ENCODE measurements around the gene GHRHR.

The GHRHR gene

DNA sequence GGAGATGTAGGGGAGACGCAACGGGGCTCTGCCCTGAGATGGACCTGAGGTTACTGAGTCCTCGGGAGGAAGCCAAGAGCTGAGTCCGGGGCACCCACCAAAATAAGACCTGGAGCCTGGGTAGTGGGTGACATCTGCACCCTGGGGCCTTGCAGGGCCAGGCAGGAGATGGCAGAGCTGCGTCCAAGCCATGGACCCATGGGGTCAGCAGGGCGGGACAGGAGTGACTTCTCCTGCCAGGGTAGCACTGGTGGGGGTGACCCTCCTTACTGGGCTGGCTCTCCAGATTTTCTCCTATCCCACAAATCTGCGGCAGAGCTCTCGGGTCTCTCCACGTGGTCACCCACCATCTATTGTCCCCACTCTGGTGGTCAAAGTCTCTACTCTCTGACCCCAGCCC is 2.1 kb downstream of the GHRHR start:
- no peak overlapping the region for H3K4me3 ChIP-seq (ENCODE audit: low read length)
- TF ChIP-seq, protein P1, sequence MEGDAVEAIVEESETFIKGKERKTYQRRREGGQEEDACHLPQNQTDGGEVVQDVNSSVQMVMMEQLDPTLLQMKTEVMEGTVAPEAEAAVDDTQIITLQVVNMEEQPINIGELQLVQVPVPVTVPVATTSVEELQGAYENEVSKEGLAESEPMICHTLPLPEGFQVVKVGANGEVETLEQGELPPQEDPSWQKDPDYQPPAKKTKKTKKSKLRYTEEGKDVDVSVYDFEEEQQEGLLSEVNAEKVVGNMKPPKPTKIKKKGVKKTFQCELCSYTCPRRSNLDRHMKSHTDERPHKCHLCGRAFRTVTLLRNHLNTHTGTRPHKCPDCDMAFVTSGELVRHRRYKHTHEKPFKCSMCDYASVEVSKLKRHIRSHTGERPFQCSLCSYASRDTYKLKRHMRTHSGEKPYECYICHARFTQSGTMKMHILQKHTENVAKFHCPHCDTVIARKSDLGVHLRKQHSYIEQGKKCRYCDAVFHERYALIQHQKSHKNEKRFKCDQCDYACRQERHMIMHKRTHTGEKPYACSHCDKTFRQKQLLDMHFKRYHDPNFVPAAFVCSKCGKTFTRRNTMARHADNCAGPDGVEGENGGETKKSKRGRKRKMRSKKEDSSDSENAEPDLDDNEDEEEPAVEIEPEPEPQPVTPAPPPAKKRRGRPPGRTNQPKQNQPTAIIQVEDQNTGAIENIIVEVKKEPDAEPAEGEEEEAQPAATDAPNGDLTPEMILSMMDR (IDR thresholded peaks at IDR 0.05; ENCODE audit: insufficient read depth, low read depth, low read length, missing control alignments) = no peak
- DNase-seq (ENCODE audit: low read depth) = no peak

DNA sequence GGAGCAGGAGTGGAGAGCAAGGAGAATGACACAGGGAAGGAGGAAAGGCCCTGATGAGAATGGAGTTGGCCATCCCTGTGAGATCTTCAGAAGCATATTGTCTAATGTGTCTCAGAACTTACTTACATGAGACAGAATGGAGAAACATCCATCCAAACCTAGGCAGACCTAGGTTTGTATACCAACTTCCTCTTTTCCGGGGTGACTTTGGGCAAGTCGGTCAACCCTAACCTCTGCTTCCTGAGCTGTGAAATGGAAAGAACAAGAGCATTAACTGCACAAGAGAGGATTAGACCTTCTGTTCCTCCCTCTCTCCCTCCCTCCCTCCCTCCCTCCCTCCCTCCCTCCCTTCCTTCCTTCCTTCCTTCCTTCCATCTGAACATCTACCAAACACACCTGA is 4.5 kb downstream of the GHRHR start:
- no peak overlapping the region for H3K4me3 ChIP-seq (ENCODE audit: low read length)
- DNase-seq (ENCODE audit: low read depth) = no peak
- TF ChIP-seq, protein P1 (IDR thresholded peaks at IDR 0.05; ENCODE audit: insufficient read depth, low read depth, low read length, missing control alignments) = no peak

DNA sequence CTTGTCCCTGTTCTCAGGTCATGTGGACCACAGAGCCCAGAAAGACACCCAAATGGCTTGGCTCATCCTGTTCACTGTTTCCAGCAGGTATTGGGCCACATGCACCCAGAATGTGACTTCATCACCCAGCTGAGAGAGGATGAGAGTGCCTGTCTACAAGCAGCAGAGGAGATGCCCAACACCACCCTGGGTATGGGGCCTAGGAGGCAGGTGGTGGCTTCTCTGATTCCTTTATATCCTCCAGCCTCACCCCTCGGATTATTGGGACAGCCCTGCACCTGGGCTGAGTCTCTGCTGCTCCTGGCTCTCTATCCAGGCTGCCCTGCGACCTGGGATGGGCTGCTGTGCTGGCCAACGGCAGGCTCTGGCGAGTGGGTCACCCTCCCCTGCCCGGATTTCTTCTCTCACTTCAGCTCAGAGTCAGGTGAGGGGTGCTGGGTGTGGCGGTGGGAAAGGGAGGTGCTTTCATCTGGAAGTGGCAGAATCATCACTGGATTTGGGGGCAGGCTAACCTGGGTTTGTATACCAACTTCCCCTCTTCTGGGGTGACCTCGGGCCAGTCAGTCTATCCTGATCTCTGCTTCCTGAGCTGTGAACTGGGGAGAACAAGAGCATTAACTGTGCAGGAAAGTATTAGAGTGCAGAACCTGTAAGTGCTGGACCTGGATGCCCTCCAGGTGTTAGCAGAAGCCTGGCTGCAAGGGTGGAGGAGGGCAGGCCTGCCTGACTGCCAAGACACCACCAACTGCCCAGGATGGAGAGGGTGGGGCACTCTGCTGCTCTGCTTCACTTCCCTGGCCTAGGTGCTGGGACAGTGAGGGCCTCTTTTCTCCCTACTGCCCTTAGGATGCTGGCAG is 5.2 kb downstream of the GHRHR start:
- no peak for DNase-seq (ENCODE audit: low read depth)
- no peak overlapping the region for H3K4me3 ChIP-seq (ENCODE audit: low read length)
- TF ChIP-seq, protein P1 (IDR thresholded peaks at IDR 0.05; ENCODE audit: insufficient read depth, low read depth, low read length, missing control alignments) = no peak

DNA sequence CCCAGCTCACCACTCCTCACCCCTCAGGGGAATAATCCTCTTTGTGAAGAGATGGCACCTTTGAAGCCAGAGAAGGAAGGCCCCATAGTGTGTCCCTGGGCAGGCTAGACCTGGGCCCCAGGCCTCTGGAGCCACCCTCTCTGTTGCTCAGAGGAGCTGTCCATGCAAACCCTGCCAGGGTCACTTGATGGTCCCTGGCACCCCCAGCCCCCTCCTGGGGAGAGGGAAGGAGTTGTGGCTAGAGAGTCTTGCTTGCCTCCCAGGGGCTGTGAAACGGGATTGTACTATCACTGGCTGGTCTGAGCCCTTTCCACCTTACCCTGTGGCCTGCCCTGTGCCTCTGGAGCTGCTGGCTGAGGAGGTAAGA is 5.8 kb downstream of the GHRHR start:
- TF ChIP-seq, protein P1 (IDR thresholded peaks at IDR 0.05; ENCODE audit: insufficient read depth, low read depth, low read length, missing control alignments) = no peak
- H3K4me3 ChIP-seq (ENCODE audit: low read length) = no peak overlapping the region
- no peak for DNase-seq (ENCODE audit: low read depth)

DNA sequence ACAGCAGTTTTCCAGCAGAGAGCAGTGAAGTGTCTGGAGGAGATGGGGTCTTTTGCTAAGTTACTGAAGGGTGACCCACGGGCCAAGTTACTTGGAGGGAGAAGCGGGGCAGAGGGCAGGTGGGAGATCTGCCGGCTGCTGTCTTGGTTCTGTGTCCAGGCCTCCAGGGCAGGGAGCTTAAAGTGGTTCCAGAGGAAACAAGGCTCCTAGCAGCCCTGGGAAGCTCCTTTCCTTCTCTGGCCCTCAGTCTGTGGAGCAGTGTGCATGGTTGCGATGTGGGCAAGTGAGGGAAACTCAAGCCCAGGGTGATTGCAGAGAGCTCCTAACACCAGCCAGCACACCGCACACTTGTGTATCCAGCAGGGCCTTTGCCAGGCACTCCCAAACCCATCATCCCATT is 6.3 kb downstream of the GHRHR start:
- DNase-seq (ENCODE audit: low read depth) = no peak
- TF ChIP-seq, protein P1 (IDR thresholded peaks at IDR 0.05; ENCODE audit: insufficient read depth, low read depth, low read length, missing control alignments) = no peak
- no peak overlapping the region for H3K4me3 ChIP-seq (ENCODE audit: low read length)

DNA sequence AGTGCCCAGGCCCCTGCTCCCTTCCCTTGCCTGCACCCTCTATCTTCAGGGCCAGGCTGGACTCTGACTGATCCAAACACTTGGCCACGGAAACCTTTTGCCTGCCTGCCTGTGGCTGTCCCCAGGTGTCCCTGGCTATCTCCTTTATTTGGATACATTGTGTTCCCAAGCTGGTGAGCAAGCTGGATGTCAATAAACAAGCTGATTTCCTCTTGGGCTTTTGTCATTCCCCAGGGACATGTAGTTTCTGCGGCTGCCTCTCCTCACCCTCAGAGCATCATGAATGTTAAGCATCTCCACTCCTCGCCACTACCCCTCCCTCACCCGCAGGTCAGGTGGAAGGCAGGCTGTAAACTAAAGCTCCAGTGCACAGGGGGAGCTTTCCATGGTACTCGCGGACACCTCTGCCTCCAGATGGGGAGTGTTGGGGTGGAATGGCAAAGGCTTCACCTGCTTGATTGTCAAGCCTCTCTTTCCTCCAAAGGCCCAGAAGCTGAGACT is 6.9 kb downstream of the GHRHR start:
- TF ChIP-seq, protein P1 (IDR thresholded peaks at IDR 0.05; ENCODE audit: insufficient read depth, low read depth, low read length, missing control alignments) = no peak
- no peak for DNase-seq (ENCODE audit: low read depth)
- no peak overlapping the region for H3K4me3 ChIP-seq (ENCODE audit: low read length)

DNA sequence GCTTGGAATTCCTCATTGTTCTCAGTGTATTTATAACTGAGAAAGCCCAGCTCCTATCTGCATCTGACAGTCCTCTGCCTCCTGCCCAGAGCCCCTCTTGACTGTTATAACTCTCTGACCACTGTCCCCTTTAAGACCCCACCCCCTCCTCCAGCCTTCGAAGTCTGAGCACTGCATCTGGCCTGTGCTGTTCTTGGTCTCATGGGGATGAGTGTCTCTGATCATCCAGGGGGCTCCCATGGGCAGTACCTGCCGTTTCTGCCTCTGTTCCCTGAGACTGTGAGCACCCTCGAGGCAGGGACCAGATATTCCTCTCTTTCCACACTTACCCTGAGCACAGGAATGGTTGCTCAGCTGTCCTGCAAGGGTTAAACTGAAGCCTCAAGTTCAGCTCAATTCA is 7.7 kb downstream of the GHRHR start:
- no peak overlapping the region for H3K4me3 ChIP-seq (ENCODE audit: low read length)
- DNase-seq (ENCODE audit: low read depth) = no peak
- TF ChIP-seq, protein P1 (IDR thresholded peaks at IDR 0.05; ENCODE audit: insufficient read depth, low read depth, low read length, missing control alignments) = no peak

Measured in epithelial cell of esophagus (primary cell).